ENCODE data around the gene OBP2B.

GRCh38 chr9:133205996-133206931 is 2.8 kb downstream of the OBP2B start:
- TF ChIP-seq POLR2A (IDR thresholded peaks at IDR 0.05) (no peak), CTCF (IDR thresholded peaks at IDR 0.05) (no peak)

Measured in testis (tissue), 2 donors.